Tibial nerve (tissue), 3 donors: ENCODE results near the gene DLK2.

Experiments used
- POLR2A ChIP-seq, 2 donors: fragments of 450-650 bp; IDR thresholded peaks; one replicate each; pipeline ENCODE4 v1.6.1; 2017; ENCODE audit warnings: antibody characterized with exemption in 2 of 2, mild to moderate bottlenecking in 2 of 2, moderate library complexity in 2 of 2
- TF ChIP-seq, protein P1 (sequence below), 5 experiments: fragments of 200-600 bp in 3 of 5; fragments of 450-650 bp in 2 of 5; sonication (generic) in 3 of 5; IDR thresholded peaks; one replicate each; pipeline ENCODE4 v1.5.1; 2016 to 2019; ENCODE audit warnings: antibody characterized with exemption in 5 of 5, mild to moderate bottlenecking in 3 of 5, moderate library complexity in 2 of 5

DNA sequence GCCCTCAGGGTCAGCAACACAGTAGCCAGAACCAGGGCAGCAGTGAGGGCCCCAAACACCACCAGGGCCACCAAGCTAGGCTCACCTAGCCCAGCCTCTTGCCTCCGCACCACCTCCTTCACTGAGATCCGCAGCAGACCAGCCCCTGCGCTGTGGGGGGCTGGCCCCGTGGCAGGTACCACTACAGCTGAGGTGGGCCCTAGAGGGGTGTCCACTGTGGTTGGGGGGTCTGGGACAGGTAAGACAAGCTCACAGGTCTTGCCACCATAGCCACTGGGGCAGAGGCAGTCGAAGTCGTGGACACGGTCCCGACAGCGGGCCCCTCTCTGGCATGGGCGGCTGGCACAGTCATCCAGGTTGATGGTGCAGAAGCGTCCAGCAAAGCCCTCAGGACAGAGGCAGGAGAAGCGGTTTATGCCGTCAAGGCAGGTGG is 4.6 kb downstream of the DLK2 start:
- TF ChIP-seq, protein P1, sequence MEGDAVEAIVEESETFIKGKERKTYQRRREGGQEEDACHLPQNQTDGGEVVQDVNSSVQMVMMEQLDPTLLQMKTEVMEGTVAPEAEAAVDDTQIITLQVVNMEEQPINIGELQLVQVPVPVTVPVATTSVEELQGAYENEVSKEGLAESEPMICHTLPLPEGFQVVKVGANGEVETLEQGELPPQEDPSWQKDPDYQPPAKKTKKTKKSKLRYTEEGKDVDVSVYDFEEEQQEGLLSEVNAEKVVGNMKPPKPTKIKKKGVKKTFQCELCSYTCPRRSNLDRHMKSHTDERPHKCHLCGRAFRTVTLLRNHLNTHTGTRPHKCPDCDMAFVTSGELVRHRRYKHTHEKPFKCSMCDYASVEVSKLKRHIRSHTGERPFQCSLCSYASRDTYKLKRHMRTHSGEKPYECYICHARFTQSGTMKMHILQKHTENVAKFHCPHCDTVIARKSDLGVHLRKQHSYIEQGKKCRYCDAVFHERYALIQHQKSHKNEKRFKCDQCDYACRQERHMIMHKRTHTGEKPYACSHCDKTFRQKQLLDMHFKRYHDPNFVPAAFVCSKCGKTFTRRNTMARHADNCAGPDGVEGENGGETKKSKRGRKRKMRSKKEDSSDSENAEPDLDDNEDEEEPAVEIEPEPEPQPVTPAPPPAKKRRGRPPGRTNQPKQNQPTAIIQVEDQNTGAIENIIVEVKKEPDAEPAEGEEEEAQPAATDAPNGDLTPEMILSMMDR (IDR thresholded peaks at IDR 0.05): no peak
- TF ChIP-seq POLR2A (IDR thresholded peaks at IDR 0.05): no peak
